Neuronal stem cell (in vitro differentiated cells): ENCODE results near the gene CEP85L.

Experiments used
- DNase-seq: peaks from one replicate; pipeline ENCODE4 v3.0.0-alpha.2; 2013; ENCODE audit warnings: low spot score
- H2AFZ ChIP-seq: one replicate; pipeline ENCODE4 v1.6.1; 2013; ENCODE audit warnings: mild to moderate bottlenecking, low read length, inconsistent platforms
- H2AK5ac ChIP-seq: 2 replicates; pipeline ENCODE4 v1.6.1; 2013; ENCODE audit warnings: low read depth, mild to moderate bottlenecking, inconsistent platforms, low read length, moderate library complexity, mixed read lengths
- H2BK120ac ChIP-seq: 2 replicates; pipeline ENCODE4 v1.6.1; 2013; ENCODE audit warnings: low read depth, mild to moderate bottlenecking, inconsistent platforms, low read length, moderate library complexity, mixed read lengths
- H2BK12ac ChIP-seq: one replicate; pipeline ENCODE4 v1.6.1; 2013; ENCODE audit warnings: low read length, inconsistent platforms
- H2BK15ac ChIP-seq: 2 replicates; pipeline ENCODE4 v1.6.1; 2013; ENCODE audit warnings: mild to moderate bottlenecking, low read length, inconsistent platforms, mixed read lengths
- H2BK5ac ChIP-seq: one replicate; pipeline ENCODE4 v1.6.1; 2013; ENCODE audit warnings: inconsistent platforms, mild to moderate bottlenecking, low read length, moderate library complexity
- H3K14ac ChIP-seq: one replicate; pipeline ENCODE4 v1.6.1; 2013; ENCODE audit warnings: low read length, inconsistent platforms
- H3K18ac ChIP-seq: 2 replicates; pipeline ENCODE4 v1.6.1; 2013; ENCODE audit warnings: low read length, inconsistent platforms
- H3K23ac ChIP-seq: 2 replicates; pipeline ENCODE4 v1.6.1; 2013; ENCODE audit warnings: low read depth, mild to moderate bottlenecking, mixed read lengths, low read length, inconsistent platforms; ENCODE audit not compliant: poor library complexity
- H3K27ac ChIP-seq: replicated peaks from 3 replicates; pipeline ENCODE4 v1.5.1; 2013; ENCODE audit warnings: low read length, inconsistent platforms
- H3K27me3 ChIP-seq, 3 experiments: 2 replicates each; pipeline ENCODE4 v1.6.1; 2013; ENCODE audit warnings: low read length in 3 of 3, mild to moderate bottlenecking in 2 of 3, inconsistent platforms in 1 of 3, low read depth in 1 of 3, mixed read lengths in 1 of 3, moderate library complexity in 1 of 3; ENCODE audit not compliant: control insufficient read depth in 3 of 3, insufficient read depth in 3 of 3
- H3K36me3 ChIP-seq, 2 donors: replicated peaks in 1 of 2; 2 replicates each; pipeline ENCODE4 v1.6.1; 2013; ENCODE audit warnings: low read length in 2 of 2; ENCODE audit not compliant: control insufficient read depth in 2 of 2, insufficient read depth in 2 of 2
- H3K4ac ChIP-seq: 2 replicates; pipeline ENCODE4 v1.6.1; 2013; ENCODE audit warnings: inconsistent platforms, mild to moderate bottlenecking, low read length, moderate library complexity
- H3K4me1 ChIP-seq, 2 donors: 1 replicate in 1 of 2; 2 replicates in 1 of 2; pipeline ENCODE4 v1.6.1; 2013; ENCODE audit warnings: low read length in 2 of 2, low read depth in 1 of 2; ENCODE audit not compliant: control insufficient read depth in 2 of 2, insufficient read depth in 1 of 2
- H3K4me2 ChIP-seq: one replicate; pipeline ENCODE4 v1.6.1; 2013; ENCODE audit warnings: mild to moderate bottlenecking, low read length, inconsistent platforms; ENCODE audit not compliant: insufficient read depth, poor library complexity, severe bottlenecking
- H3K4me3 ChIP-seq, 2 donors: 2 replicates each; pipeline ENCODE4 v1.5.1; 2013; ENCODE audit warnings: low read length in 2 of 2, mild to moderate bottlenecking in 2 of 2, inconsistent platforms in 1 of 2, moderate library complexity in 1 of 2
- H3K79me1 ChIP-seq: one replicate; pipeline ENCODE4 v1.6.1; 2013; ENCODE audit warnings: low read depth, mild to moderate bottlenecking, inconsistent platforms, low read length, moderate library complexity
- H3K9ac ChIP-seq: one replicate; pipeline ENCODE4 v1.6.1; 2013; ENCODE audit warnings: mild to moderate bottlenecking, low read depth, low read length, inconsistent platforms; ENCODE audit not compliant: poor library complexity
- H3K9me3 ChIP-seq, 2 donors: replicated peaks in 1 of 2; 2 replicates each; pipeline versions ENCODE3 to v1.6.1; 2013; ENCODE audit warnings: low read length in 2 of 2, mild to moderate bottlenecking in 2 of 2, inconsistent platforms in 1 of 2, low read depth in 1 of 2, mixed read lengths in 1 of 2, moderate library complexity in 1 of 2; ENCODE audit not compliant: control insufficient read depth in 2 of 2, insufficient read depth in 1 of 2
- H4K8ac ChIP-seq: one replicate; pipeline ENCODE4 v1.6.1; 2013; ENCODE audit warnings: low read depth, mild to moderate bottlenecking, inconsistent platforms, low read length, moderate library complexity
- H4K91ac ChIP-seq: one replicate; pipeline ENCODE4 v1.6.1; 2013; ENCODE audit warnings: low read length, low read depth, mild to moderate bottlenecking, inconsistent platforms; ENCODE audit not compliant: poor library complexity
- WGBS, 2 donors: extraction: QIAGEN DNeasy Blood & Tissue Kit; methylation state at CpG; one replicate each; pipeline ENCODE4 v1.1.7; 2013; ENCODE audit warnings: missing lambda C conversion rate in 2 of 2, mixed read lengths in 1 of 2; ENCODE audit not compliant: insufficient read length in 2 of 2, insufficient replicate concordance in 1 of 2; ENCODE audit errors: extremely low coverage in 2 of 2; 5-methylcytosine and 5-hydroxymethylcytosine counted together

Gene CEP85L

DNA sequence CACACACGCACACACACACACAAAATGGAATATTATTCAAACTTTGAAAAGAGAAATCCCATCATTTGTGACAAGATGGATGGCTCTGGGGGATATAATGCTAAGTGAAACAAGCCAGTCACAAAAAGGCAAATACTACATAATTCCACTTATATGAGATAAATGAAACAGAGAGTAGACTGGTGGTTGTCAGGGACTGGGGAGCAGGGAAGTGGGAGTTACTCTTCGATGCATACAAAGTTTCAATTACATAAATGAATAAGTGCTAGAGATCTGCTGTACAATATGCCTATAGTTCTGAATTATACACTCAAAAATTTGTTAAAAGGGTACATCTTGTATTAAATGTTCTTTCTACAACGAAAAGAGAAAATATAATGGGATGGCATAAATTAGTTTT lies 161.4 kb downstream of the CEP85L start:
- no peak for DNase-seq
- no peak overlapping the region for H2AFZ ChIP-seq
- no peak overlapping the region for H3K18ac ChIP-seq
- H3K27ac ChIP-seq: no peak overlapping the region
- no peak overlapping the region for H3K9ac ChIP-seq
- no peak overlapping the region for H4K8ac ChIP-seq
- H2BK5ac ChIP-seq: no peak overlapping the region
- H3K79me1 ChIP-seq: no peaks in the 10 kb centered on the region
- no peak overlapping the region for H2BK15ac ChIP-seq
- no peak overlapping the region for H3K14ac ChIP-seq
- H2BK120ac ChIP-seq: no peak overlapping the region
- H2BK12ac ChIP-seq: no peak overlapping the region
- no peaks in the 10 kb centered on the region for H3K27me3 ChIP-seq
- H3K4me1 ChIP-seq: peaks cover 0 to 4% of the 10 kb centered on the region in 2 donors
- H4K91ac ChIP-seq: no peak overlapping the region
- H3K4ac ChIP-seq: no peak overlapping the region
- peaks cover 0 to 25% of the 10 kb centered on the region in 2 donors for H3K9me3 ChIP-seq
- peaks cover 0 to 38% of the 10 kb centered on the region in 2 donors for H3K36me3 ChIP-seq
- H3K4me3 ChIP-seq: no peak overlapping the region
- no peak overlapping the region for H3K4me2 ChIP-seq
- WGBS, 2 donors: no CpG with 5 or more reads among the region's 3 CpGs
- H2AK5ac ChIP-seq: no peak overlapping the region
- H3K23ac ChIP-seq: no peak overlapping the region

DNA sequence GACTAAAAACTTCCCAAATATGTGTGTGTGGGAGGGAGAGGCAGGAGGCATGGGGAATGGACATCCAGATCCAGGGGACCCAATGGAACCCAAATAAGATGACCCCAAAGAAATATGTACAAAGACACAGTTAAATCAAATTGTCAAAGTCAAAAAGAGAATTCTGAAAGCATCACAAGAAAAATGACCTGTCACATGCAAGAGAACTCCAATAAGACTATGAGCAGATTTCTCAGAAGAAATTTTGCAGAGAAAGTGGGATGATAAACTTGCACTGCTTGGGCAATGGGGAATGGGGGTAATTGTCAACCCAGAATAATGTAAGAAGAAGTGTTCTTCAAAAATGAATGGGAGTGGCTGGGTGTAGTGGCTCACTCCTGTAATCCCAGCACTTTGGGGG lies 162.8 kb downstream of the CEP85L start:
- Histone ChIP-seq H3K18ac (no peak overlapping the region), H3K9ac (no peak overlapping the region), H2BK12ac (no peak overlapping the region), H2BK120ac (no peak overlapping the region), H4K91ac (no peak overlapping the region), H3K27me3 (no peaks in the 10 kb centered on the region), H3K4me1 (peaks cover 0 to 4% of the 10 kb centered on the region in 2 donors), H3K4me2 (no peak overlapping the region), H3K27ac (no peak overlapping the region), H3K9me3 (peaks cover 0 to 25% of the 10 kb centered on the region in 2 donors), H3K79me1 (no peaks in the 10 kb centered on the region), H2AFZ (no peak overlapping the region), H3K14ac (no peak overlapping the region), H2BK5ac (no peak overlapping the region), H3K36me3 (peaks cover 0 to 38% of the 10 kb centered on the region in 2 donors), H4K8ac (no peak overlapping the region), H2AK5ac (no peak overlapping the region), H3K23ac (no peak overlapping the region), H3K4me3 (no peak overlapping the region), H3K4ac (no peak overlapping the region), H2BK15ac (no peak overlapping the region)
- no peak for DNase-seq

DNA sequence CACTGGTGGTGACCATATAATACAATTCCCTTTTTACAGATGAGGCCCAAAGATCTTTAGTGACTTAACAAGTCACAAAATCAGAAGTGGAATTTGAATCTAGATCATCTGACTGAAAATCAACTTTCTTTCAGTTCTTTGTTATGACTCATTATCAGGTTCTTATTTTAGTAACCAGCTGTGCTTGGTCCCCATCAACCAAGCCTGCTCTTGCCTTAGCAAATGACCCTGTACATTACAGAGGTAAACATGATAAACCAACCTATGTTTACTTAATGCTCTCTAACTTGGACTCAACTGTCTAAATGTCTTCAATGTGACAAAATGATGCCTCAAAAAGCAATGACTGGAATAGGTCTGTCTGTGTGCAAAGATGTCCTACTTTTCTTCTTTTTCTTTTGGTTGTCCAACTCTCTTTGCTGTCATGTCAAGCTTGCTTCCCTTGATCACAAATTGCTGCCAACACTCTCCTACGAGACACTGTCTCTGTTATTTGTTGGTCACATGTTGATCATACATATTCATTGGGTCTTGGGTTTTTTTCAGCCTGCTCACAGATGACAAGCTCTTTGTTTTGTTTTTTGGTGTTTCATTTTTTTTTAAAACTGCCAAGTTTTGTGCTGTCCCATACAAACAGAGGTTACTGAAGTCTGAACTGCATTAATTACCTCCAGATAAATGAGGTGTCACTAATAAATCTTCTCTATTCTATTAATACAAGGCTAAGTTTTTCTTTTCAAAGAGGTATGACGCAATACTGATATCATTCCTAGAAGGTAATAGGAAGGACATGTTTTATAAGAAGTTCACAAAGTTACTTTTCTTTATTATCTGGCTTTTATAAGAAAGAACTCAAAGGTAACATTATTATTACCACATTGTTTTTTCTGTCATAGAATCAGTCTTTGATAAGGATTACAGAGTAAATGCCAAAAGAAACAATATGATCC lies 165.5 kb downstream of the CEP85L start:
- Histone ChIP-seq H3K27ac (no peak overlapping the region), H4K8ac (no peak overlapping the region), H2AFZ (no peak overlapping the region), H2BK15ac (no peak overlapping the region), H3K27me3 (no peaks in the 10 kb centered on the region), H4K91ac (no peak overlapping the region), H3K4me3 (no peak overlapping the region), H3K14ac (no peak overlapping the region), H2AK5ac (no peak overlapping the region), H3K36me3 (peaks cover 0 to 37% of the 10 kb centered on the region in 2 donors), H3K4ac (no peak overlapping the region), H2BK120ac (no peak overlapping the region), H3K79me1 (no peaks in the 10 kb centered on the region), H3K18ac (no peak overlapping the region), H3K9ac (no peak overlapping the region), H3K4me2 (no peak overlapping the region), H3K23ac (no peak overlapping the region), H2BK5ac (no peak overlapping the region), H3K9me3 (peaks cover 0 to 25% of the 10 kb centered on the region in 2 donors), H2BK12ac (no peak overlapping the region), H3K4me1 (peaks cover 0 to 4% of the 10 kb centered on the region in 2 donors)
- WGBS, 2 donors: no CpG with 5 or more reads among the region's 2 CpGs
- DNase-seq: no peak

DNA sequence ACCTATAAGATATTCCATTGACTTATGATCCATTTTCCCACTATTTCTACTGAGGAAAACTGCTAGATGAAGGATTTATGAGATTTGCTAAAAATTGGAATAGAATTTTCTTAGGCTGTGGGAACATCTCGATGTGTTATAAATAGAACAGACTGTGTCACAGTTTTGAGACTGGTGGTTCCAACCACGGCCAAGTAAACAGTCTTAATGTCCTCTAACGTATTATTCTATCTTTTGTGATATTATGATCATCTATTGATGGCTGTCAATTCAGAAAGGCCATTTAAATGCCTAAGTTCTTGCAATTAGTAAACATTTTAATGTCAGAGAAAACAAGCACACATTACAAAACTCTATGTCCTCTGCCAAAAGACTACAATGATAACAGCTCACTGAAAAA lies 174.8 kb downstream of the CEP85L start:
- Histone ChIP-seq H3K18ac (no peak overlapping the region), H3K23ac (no peak overlapping the region), H3K36me3 (peaks cover 0 to 26% of the 10 kb centered on the region in 2 donors), H4K8ac (no peak overlapping the region), H3K4me3 (no peak overlapping the region), H3K79me1 (no peaks in the 10 kb centered on the region), H2AK5ac (no peak overlapping the region), H3K9me3 (no peaks in the 10 kb centered on the region), H4K91ac (no peak overlapping the region), H3K4me1 (no peaks in the 10 kb centered on the region), H2AFZ (no peak overlapping the region), H3K4ac (no peak overlapping the region), H3K27ac (no peak overlapping the region), H2BK12ac (no peak overlapping the region), H2BK120ac (no peak overlapping the region), H3K14ac (no peak overlapping the region), H2BK5ac (no peak overlapping the region), H3K4me2 (no peak overlapping the region), H2BK15ac (no peak overlapping the region), H3K9ac (no peak overlapping the region), H3K27me3 (no peaks in the 10 kb centered on the region)
- no peak for DNase-seq
- no CpG with 5 or more reads among the region's 3 CpGs for WGBS, 2 donors
